Stimulated activated CD8-positive, alpha-beta memory T cell treated with anti-CD3 and anti-CD28 coated beads, Interleukin-7, amount 100 ng/mL, for 24 hours (primary cell): ENCODE measurements around the gene SHISA9.

Experiments used
- DNase-seq: peaks from one replicate; pipeline ENCODE4 v3.0.0-alpha.2; 2020; ENCODE audit warnings: low read depth

Gene SHISA9

GRCh38 chr16:13021996-13022395 lies 120.6 kb downstream of the SHISA9 start:
- no peak for DNase-seq

GRCh38 chr16:13029786-13030185 lies 128.4 kb downstream of the SHISA9 start:
- no peak for DNase-seq

GRCh38 chr16:13030769-13031168 lies 129.4 kb downstream of the SHISA9 start:
- DNase-seq, result no peak

- no peak for DNase-seq
Measured at GRCh38 chr16:13032911-13033310, 131.5 kb downstream of the SHISA9 start.

- no peak for DNase-seq
Measured at GRCh38 chr16:13036600-13036999, 135.2 kb downstream of the SHISA9 start.

DNA sequence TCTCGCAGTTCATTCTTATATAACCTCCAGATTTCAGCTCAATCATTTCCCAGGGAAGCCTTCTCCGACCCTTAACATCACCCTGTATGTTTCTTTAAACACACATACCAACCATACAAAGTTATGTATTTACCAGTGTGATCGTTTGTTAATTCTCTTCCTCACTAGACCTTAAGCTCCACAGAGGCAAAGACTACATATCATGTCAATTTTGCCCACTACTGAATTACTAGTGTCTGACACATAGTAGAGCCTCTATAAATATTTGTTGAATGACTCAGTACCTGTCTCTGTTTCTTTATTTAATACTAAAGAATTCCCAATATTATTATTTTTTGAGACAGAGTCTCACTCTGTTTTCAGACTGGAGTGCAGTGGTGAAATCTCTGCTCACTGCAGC lies 137.2 kb downstream of the SHISA9 start:
- no peak for DNase-seq

DNA sequence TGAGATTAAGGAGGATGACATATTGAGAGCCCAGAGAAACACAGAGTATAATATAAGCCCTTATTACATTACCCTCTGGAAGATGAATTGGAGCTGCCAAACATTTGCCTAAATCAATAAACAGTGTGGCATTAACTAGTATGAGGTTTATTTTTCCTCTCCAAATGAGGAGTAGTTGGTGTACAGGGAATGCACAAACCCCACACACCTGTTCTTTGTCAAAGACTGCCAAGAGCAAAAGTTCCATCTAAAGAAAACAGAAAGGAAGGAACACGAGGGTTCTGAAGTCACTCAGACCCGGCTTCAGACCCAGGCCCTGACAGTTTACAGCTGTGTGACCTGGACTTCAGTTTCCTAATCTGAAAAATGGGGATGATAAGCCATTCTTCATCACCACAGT lies 138.1 kb downstream of the SHISA9 start:
- no peak for DNase-seq

- no peak for DNase-seq
Measured at GRCh38 chr16:13041180-13041579, 139.8 kb downstream of the SHISA9 start.

- no peak for DNase-seq
Measured at GRCh38 chr16:13041646-13042290, 140.4 kb downstream of the SHISA9 start.

DNA sequence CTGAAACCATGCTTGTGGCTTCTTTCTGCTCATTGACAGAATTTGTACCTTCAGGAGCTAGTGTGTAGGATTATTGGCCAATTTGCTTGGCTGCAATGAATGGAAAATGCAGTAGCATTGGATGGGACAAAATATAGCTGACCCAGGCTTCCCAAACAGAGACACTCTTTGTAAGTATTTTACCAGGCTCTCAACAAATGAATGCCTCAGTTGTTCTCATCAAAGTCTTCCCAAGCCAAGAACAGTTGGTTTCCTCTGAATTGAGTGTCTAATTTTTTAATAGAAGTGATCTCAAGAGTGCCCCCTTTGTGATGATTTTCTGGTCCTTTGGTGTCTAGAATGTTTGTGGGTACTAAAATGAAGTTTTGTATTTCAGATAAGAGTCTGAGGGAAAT lies 140.9 kb downstream of the SHISA9 start:
- no peak for DNase-seq

DNA sequence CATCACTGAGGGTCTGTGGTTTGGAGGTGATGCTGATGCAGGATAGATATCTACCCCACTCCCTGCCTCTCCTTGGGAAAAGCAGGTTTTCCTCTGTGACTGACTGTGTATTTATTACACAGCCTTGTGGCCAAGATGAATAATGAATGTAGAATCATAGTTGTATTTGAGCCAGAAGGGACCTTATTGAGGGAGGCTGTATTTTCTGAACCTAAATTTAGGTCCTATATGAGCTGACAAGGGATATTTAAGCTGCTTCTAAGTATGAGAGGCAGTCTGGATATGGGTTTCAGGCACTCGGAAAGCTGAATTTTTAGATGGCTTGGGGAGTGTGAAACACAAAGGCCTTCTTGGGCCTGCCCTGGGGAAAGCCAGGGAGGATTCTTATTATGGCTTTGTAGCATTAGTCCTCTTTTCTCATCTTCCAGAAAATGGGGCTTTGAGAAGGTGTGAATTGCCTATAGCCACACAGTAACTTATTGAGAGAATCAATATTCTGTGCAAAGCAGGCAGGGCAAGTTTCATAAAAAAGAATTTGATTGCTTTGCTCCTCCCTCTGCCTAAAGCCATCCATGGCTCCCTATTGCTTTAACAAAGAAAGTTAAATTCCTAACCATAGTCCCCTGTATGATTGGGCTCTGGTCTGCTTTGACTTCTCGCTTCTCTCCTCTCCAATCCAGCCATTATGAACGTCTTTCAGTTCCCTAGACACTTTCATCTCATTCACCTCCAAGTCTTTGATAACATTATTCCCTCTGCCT lies 144.8 kb downstream of the SHISA9 start:
- DNase-seq, result no peak

- no peak for DNase-seq
Measured at GRCh38 chr16:13047276-13047675, 145.9 kb downstream of the SHISA9 start.

DNA sequence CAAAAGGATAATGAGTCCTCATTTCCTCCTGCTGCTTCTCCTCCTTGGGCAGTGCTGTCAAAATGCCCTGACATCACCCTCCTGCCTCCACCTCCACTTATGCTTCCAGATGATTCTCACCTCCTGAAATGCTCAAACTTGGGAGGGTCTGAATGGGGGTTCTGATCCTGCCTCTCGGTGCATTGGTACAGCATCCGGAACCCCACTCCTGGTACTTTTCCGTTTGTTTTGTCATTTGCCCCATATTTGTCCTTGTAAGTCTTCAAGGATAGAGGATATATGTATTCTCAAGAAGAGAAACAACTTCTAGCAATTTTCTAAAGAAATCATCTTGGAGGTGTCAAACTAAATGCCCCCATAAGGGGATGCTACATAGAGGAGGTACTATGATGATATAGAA lies 148.3 kb downstream of the SHISA9 start:
- no peak for DNase-seq

- no peak for DNase-seq
Measured at GRCh38 chr16:13052431-13052830, 151.0 kb downstream of the SHISA9 start.

DNA sequence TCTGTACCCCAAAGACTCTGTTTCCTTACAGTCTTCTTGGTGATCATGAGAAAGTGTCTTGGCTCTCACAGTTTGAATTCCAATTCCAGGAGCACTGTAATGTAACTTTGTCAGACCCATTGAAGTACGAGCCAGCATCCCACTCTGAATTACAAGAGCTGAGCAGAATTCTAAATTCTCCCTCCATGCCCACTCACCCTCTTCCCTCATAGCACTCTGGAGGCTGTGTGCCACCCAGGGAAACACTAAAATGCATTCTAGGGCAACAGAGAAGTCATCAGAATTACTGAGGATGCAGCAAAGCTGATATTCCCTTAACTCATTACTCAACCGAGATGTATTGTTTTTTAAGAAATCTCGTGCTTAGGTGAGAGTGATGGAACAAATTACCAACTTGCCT lies 154.1 kb downstream of the SHISA9 start:
- DNase-seq, result no peak

GRCh38 chr16:13056607-13057006 lies 155.2 kb downstream of the SHISA9 start:
- no peak for DNase-seq

DNA sequence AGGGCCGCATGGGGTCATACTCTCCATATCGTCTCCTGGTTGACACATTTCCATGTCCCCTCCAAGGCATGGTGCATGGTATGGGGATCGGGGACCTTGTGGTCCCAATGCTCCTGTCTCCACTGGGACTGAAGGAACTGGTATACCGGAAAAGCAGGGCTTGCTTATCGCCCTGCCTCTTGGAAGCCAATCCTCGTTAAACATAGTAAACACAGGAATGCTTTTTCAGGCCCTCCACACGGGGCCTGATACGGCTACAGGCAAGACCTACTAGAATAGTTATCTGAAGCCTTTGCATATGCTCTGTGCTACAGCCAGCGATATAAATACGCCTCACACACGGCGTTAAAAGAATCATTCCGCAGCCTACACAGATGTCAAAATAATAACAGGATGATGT lies 159.5 kb downstream of the SHISA9 start:
- no peak for DNase-seq

DNA sequence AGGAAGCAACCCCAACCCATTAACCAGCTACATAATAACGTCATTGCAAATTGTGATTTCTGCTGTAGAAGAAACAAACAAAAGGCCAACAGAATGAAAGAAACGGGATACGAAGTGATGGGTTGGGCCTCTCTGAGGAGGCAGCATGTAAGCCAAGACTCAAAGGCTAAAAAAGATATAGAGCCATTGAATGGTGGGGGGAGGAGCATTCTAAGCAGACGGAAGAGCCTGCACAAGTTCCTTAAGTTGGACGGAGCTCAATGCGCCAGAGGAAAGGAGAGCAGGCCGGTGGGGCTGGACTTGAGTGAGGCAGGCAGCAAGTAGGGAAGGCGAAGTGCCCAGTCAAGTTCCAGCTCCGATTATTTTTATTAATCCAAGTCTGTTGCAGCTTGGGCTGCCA lies 160.3 kb downstream of the SHISA9 start:
- no peak for DNase-seq

- no peak for DNase-seq
Measured at GRCh38 chr16:13062219-13062618, 160.8 kb downstream of the SHISA9 start.

DNA sequence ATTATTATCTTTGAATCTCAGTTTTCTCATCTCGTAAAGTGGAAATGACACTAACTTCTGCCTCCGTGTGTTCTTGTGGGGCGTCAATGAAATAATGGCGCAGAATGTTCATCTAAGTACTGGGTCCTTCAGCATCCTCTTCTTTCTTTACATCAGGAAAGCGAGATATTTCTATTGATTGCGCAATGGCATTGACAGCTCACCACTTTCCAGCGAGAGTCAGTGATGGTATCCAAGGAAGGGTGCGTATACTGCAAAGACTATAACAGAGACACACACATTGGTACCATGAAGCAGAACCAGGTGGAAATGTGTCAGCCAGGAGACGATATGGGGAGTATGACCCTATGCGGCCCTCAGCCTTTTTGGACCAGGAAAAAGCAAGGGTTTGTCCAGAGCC lies 162.1 kb downstream of the SHISA9 start:
- no peak for DNase-seq

DNA sequence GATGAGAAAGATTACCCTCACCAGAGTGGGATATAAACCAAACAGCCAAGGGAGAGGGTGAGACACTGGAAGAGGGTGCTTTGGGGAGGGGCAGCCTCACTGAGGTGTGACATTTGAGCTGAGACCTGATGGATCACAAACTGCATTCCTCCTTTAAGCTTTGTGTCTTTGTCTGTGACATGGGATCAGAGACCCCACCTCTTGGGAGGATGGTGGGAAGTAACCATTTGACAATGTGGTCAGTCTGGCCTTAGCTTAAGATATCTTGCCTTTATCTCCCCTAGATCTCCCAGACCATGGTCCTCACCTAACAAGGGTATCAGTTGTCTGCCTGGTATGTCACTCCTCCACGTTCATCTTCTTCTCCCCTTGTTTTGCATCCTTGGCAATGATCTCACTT lies 163.4 kb downstream of the SHISA9 start:
- DNase-seq, result no peak

- DNase-seq, result no peak
Measured at GRCh38 chr16:13067648-13068047, 166.2 kb downstream of the SHISA9 start.

GRCh38 chr16:13068912-13069583 lies 167.7 kb downstream of the SHISA9 start:
- no peak for DNase-seq
